WTC11 (cell line): ENCODE measurements around the gene SCN8A. TPM values are rescaled to one million over a fixed set of nuclear protein-coding genes. Genes with fewer than 3 reads are reported as not detected.

Source experiments
- ATAC-seq: fragments of 200-7000 bp; cut with Tn5 transposase; 2 replicates; pipeline ENCODE4 v1.10.0; 2021; ENCODE audit warnings: mild to moderate bottlenecking, moderate library complexity
- CTCF ChIA-PET: fragments of 300-600 bp; sonication (Branson Sonifier 250); formaldehyde crosslinking; loops from one replicate; lab custom pipeline; 2021; ENCODE audit warnings: antibody characterized with exemption; lab: Charles Lee
- POLR2A ChIA-PET: fragments of 350-600 bp; sonication (Branson Sonifier 250); formaldehyde crosslinking; loops from one replicate; lab custom pipeline; 2021; ENCODE audit warnings: antibody characterized with exemption; lab: Charles Lee
- DNase-seq: peaks from one replicate; pipeline ENCODE4 v3.0.0; 2021; ENCODE audit warnings: low spot score
- H3K27ac Mint-ChIP-seq: 2 replicates; pipeline ENCODE4 v1.8.0; 2021; ENCODE audit warnings: mixed read lengths
- H3K27me3 Mint-ChIP-seq: 2 replicates; pipeline ENCODE4 v1.8.0; 2021; ENCODE audit warnings: low read depth, mild to moderate bottlenecking, moderate library complexity, mixed read lengths
- H3K36me3 Mint-ChIP-seq: 2 replicates; pipeline ENCODE4 v1.8.0; 2021; ENCODE audit warnings: mixed read lengths
- H3K4me1 Mint-ChIP-seq: 2 replicates; pipeline ENCODE4 v1.8.0; 2022; ENCODE audit warnings: mixed read lengths
- H3K4me3 Mint-ChIP-seq: 2 replicates; pipeline ENCODE4 v1.8.0; 2021; ENCODE audit warnings: mild to moderate bottlenecking, moderate library complexity, mixed read lengths
- H3K9me3 Mint-ChIP-seq: 2 replicates; pipeline ENCODE4 v1.8.0; 2021; ENCODE audit warnings: mixed read lengths
- ATF2 ChIP-seq: sonication (generic); formaldehyde crosslinking; IDR thresholded peaks from 2 replicates; pipeline ENCODE4 v1.8.1; 2022; ENCODE audit warnings: low read depth, missing genetic modification reagents, borderline replicate concordance
- ATF3 ChIP-seq: sonication (generic); formaldehyde crosslinking; conservative IDR thresholded peaks from 2 replicates; pipeline ENCODE4 v1.8.1; 2022; ENCODE audit warnings: mild to moderate bottlenecking, missing genetic modification reagents
- IRF2 ChIP-seq: sonication (generic); formaldehyde crosslinking; IDR thresholded peaks from 2 replicates; pipeline ENCODE4 v1.8.0; 2022; ENCODE audit warnings: low read depth, missing genetic modification reagents, borderline replicate concordance
- MLX ChIP-seq: sonication (generic); formaldehyde crosslinking; IDR thresholded peaks from 2 replicates; pipeline ENCODE4 v1.8.1; 2023; ENCODE audit warnings: mild to moderate bottlenecking, missing genetic modification reagents, moderate library complexity
- NR2C2 ChIP-seq: sonication (generic); formaldehyde crosslinking; IDR thresholded peaks from 2 replicates; pipeline ENCODE4 v1.8.0; 2022; ENCODE audit warnings: mild to moderate bottlenecking, missing genetic modification reagents
- USF2 ChIP-seq: sonication (generic); formaldehyde crosslinking; IDR thresholded peaks from 2 replicates; pipeline ENCODE4 v1.8.1; 2023; ENCODE audit warnings: mild to moderate bottlenecking, missing genetic modification reagents, moderate library complexity
- ZNF232 ChIP-seq: sonication (generic); formaldehyde crosslinking; IDR thresholded peaks from 2 replicates; pipeline ENCODE4 v1.8.0; 2022; ENCODE audit warnings: mild to moderate bottlenecking, missing genetic modification reagents
- ZSCAN18 ChIP-seq: fragments of 250-450 bp; sonication (Bioruptor Pico); IDR thresholded peaks from 2 replicates; pipeline ENCODE4 v2.1.2; 2022; ENCODE audit warnings: mild to moderate bottlenecking, moderate library complexity
- total RNA-seq: library from RNA; stranded (reverse); gene quantifications from 3 replicates; pipeline ENCODE4 v1.2.3, GENCODE V29; 2021
- TF ChIP-seq, protein P1 (sequence below): sonication (generic); formaldehyde crosslinking; IDR thresholded peaks from 2 replicates; pipeline ENCODE4 v1.8.1; 2023; ENCODE audit warnings: mild to moderate bottlenecking, missing genetic modification reagents
- TF ChIP-seq, protein P2 (sequence below): sonication (generic); formaldehyde crosslinking; conservative IDR thresholded peaks from 2 replicates; pipeline ENCODE4 v1.8.1; 2023; ENCODE audit warnings: mild to moderate bottlenecking, low read depth, missing genetic modification reagents, moderate library complexity
- TF ChIP-seq, protein P3 (sequence below): sonication (generic); formaldehyde crosslinking; IDR thresholded peaks from 2 replicates; pipeline ENCODE4 v1.8.0; 2023; ENCODE audit warnings: missing genetic modification reagents
- TF ChIP-seq, protein P4 (sequence below): sonication (generic); formaldehyde crosslinking; IDR thresholded peaks from 2 replicates; pipeline ENCODE4 v1.8.0; 2023; ENCODE audit warnings: mild to moderate bottlenecking, missing genetic modification reagents
- TF ChIP-seq, protein P5 (sequence below): sonication (generic); formaldehyde crosslinking; IDR thresholded peaks from 2 replicates; pipeline ENCODE4 v1.8.1; 2023; ENCODE audit warnings: mild to moderate bottlenecking, missing genetic modification reagents, borderline replicate concordance

The SCN8A gene
- total RNA-seq, 1 experiment from 2014 or later = 14.4 TPM

GRCh38 chr12:51632623-51633022 lies 41.6 kb downstream of the SCN8A start (continued):
- TF ChIP-seq, protein P1, sequence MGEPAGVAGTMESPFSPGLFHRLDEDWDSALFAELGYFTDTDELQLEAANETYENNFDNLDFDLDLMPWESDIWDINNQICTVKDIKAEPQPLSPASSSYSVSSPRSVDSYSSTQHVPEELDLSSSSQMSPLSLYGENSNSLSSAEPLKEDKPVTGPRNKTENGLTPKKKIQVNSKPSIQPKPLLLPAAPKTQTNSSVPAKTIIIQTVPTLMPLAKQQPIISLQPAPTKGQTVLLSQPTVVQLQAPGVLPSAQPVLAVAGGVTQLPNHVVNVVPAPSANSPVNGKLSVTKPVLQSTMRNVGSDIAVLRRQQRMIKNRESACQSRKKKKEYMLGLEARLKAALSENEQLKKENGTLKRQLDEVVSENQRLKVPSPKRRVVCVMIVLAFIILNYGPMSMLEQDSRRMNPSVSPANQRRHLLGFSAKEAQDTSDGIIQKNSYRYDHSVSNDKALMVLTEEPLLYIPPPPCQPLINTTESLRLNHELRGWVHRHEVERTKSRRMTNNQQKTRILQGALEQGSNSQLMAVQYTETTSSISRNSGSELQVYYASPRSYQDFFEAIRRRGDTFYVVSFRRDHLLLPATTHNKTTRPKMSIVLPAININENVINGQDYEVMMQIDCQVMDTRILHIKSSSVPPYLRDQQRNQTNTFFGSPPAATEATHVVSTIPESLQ (CRISPR knock-in tag) = no peak
- TF ChIP-seq ZNF232 (CRISPR knock-in tag) (no peak), MLX (CRISPR knock-in tag) (no peak)

DNA sequence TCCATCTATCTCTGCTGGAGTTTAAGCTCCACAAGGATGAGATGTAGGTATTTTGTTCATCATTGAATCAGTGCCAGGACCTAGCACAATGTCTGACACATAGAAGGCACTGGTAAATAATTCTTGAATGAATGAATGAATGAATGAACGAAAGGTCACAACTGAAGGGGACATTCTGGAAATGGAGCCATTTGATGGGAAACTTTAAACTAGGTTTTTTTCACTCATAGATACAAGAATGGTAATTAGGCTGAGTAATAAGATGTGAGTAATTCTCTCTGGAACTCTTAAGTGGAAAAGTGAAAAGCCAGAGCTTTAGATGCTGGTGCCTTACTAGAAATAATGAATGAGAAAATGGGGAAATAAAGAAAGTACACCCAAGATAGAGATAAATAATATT lies 44.3 kb downstream of the SCN8A start:
- Mint-ChIP-seq H3K27ac (no peak overlapping the region), H3K4me1 (peaks cover 32% of the 10 kb centered on the region)
- TF ChIP-seq ATF3 (no peak), ATF2 (CRISPR knock-in tag) (no peak), MLX (CRISPR knock-in tag) (no peak), USF2 (no peak), ZSCAN18 (no peak), NR2C2 (CRISPR knock-in tag) (no peak), IRF2 (no peak)
- TF ChIP-seq, protein P1 (CRISPR knock-in tag) = no peak
- TF ChIP-seq, protein P2, sequence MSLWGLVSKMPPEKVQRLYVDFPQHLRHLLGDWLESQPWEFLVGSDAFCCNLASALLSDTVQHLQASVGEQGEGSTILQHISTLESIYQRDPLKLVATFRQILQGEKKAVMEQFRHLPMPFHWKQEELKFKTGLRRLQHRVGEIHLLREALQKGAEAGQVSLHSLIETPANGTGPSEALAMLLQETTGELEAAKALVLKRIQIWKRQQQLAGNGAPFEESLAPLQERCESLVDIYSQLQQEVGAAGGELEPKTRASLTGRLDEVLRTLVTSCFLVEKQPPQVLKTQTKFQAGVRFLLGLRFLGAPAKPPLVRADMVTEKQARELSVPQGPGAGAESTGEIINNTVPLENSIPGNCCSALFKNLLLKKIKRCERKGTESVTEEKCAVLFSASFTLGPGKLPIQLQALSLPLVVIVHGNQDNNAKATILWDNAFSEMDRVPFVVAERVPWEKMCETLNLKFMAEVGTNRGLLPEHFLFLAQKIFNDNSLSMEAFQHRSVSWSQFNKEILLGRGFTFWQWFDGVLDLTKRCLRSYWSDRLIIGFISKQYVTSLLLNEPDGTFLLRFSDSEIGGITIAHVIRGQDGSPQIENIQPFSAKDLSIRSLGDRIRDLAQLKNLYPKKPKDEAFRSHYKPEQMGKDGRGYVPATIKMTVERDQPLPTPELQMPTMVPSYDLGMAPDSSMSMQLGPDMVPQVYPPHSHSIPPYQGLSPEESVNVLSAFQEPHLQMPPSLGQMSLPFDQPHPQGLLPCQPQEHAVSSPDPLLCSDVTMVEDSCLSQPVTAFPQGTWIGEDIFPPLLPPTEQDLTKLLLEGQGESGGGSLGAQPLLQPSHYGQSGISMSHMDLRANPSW = no peak
- TF ChIP-seq, protein P3, sequence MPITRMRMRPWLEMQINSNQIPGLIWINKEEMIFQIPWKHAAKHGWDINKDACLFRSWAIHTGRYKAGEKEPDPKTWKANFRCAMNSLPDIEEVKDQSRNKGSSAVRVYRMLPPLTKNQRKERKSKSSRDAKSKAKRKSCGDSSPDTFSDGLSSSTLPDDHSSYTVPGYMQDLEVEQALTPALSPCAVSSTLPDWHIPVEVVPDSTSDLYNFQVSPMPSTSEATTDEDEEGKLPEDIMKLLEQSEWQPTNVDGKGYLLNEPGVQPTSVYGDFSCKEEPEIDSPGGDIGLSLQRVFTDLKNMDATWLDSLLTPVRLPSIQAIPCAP (CRISPR knock-in tag) = no peak
- TF ChIP-seq, protein P4, sequence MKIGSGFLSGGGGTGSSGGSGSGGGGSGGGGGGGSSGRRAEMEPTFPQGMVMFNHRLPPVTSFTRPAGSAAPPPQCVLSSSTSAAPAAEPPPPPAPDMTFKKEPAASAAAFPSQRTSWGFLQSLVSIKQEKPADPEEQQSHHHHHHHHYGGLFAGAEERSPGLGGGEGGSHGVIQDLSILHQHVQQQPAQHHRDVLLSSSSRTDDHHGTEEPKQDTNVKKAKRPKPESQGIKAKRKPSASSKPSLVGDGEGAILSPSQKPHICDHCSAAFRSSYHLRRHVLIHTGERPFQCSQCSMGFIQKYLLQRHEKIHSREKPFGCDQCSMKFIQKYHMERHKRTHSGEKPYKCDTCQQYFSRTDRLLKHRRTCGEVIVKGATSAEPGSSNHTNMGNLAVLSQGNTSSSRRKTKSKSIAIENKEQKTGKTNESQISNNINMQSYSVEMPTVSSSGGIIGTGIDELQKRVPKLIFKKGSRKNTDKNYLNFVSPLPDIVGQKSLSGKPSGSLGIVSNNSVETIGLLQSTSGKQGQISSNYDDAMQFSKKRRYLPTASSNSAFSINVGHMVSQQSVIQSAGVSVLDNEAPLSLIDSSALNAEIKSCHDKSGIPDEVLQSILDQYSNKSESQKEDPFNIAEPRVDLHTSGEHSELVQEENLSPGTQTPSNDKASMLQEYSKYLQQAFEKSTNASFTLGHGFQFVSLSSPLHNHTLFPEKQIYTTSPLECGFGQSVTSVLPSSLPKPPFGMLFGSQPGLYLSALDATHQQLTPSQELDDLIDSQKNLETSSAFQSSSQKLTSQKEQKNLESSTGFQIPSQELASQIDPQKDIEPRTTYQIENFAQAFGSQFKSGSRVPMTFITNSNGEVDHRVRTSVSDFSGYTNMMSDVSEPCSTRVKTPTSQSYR (CRISPR knock-in tag) = no peak
- TF ChIP-seq, protein P5, sequence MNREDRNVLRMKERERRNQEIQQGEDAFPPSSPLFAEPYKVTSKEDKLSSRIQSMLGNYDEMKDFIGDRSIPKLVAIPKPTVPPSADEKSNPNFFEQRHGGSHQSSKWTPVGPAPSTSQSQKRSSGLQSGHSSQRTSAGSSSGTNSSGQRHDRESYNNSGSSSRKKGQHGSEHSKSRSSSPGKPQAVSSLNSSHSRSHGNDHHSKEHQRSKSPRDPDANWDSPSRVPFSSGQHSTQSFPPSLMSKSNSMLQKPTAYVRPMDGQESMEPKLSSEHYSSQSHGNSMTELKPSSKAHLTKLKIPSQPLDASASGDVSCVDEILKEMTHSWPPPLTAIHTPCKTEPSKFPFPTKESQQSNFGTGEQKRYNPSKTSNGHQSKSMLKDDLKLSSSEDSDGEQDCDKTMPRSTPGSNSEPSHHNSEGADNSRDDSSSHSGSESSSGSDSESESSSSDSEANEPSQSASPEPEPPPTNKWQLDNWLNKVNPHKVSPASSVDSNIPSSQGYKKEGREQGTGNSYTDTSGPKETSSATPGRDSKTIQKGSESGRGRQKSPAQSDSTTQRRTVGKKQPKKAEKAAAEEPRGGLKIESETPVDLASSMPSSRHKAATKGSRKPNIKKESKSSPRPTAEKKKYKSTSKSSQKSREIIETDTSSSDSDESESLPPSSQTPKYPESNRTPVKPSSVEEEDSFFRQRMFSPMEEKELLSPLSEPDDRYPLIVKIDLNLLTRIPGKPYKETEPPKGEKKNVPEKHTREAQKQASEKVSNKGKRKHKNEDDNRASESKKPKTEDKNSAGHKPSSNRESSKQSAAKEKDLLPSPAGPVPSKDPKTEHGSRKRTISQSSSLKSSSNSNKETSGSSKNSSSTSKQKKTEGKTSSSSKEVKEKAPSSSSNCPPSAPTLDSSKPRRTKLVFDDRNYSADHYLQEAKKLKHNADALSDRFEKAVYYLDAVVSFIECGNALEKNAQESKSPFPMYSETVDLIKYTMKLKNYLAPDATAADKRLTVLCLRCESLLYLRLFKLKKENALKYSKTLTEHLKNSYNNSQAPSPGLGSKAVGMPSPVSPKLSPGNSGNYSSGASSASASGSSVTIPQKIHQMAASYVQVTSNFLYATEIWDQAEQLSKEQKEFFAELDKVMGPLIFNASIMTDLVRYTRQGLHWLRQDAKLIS (CRISPR knock-in tag) = no peak

More for the DNA sequence above, 44.3 kb downstream of the SCN8A start:
- ChIA-PET CTCF (no interaction called here), POLR2A (no interaction called here)
- DNase-seq (no peak), ATAC-seq (no peak)
- H3K4me3 Mint-ChIP-seq = no peak overlapping the region
- peaks cover 32% of the 10 kb centered on the region for H3K9me3 Mint-ChIP-seq
- peaks cover 17% of the 10 kb centered on the region for H3K36me3 Mint-ChIP-seq
- H3K27me3 Mint-ChIP-seq = peaks cover 4% of the 10 kb centered on the region; the same call in 1 of the 2 replicates
